Cardiac ventricle fibroblast (primary cell): ENCODE results near the gene RPLP1. TPM values are rescaled to one million over a fixed set of nuclear protein-coding genes. Genes with fewer than 3 reads are reported as not detected.

Experiments
- total RNA-seq: library from RNA; depleted of rRNA; stranded (reverse); fragments of >200 nt; gene quantifications from 2 replicates; pipeline ENCODE4 v1.2.3, GENCODE V29; 2015

Gene RPLP1
- total RNA-seq: 506 and 764 TPM in 2 replicates

GRCh38 chr15:69452692-69453521, at the start of gene RPLP1:
Gene RPLP1 (plus strand): TSS chr15:69452818. CDS start chr15:69452949, 131 bp downstream.

GRCh38 chr15:69413822-69414700, 38.6 kb upstream of the RPLP1 start, which contains the start of gene KIF23:
Gene KIF23 (plus strand): TSS chr15:69414349. CDS start chr15:69414466, 117 bp downstream.

Other genes with a start within 250 kb of the RPLP1 start
- 0.94 and 1.5 TPM in 2 replicates for gene PAQR5, start 153.9 kb upstream of the RPLP1 start, total RNA-seq
- gene KIF23, start 38.5 kb upstream of the RPLP1 start, total RNA-seq: 3.0 and 5.6 TPM in 2 replicates